Inflammatory macrophage (primary cell): ENCODE results near the gene PRR36.

Experiments
- DNase-seq, 2 donors: peaks; one replicate each; pipeline ENCODE4 v3.0.0-alpha.2; 2020 to 2022

Gene PRR36

GRCh38 chr19:7871437-7872305, 2.5 kb downstream of the PRR36 start:
- peak; percentile 67 to 71 for DNase-seq

- DNase-seq: peak; percentile 28 to 46
Observed at GRCh38 chr19:7870571-7871436, 3.4 kb downstream of the PRR36 start.

- DNase-seq: no peak
Observed at GRCh38 chr19:7869910-7870511, 4.2 kb downstream of the PRR36 start.

- peak; percentile 14 to 31 for DNase-seq
Observed at GRCh38 chr19:7869453-7869909, 4.7 kb downstream of the PRR36 start.

GRCh38 chr19:7868671-7869452, 5.3 kb downstream of the PRR36 start:
- DNase-seq: peak; percentile 47 to 65

DNA sequence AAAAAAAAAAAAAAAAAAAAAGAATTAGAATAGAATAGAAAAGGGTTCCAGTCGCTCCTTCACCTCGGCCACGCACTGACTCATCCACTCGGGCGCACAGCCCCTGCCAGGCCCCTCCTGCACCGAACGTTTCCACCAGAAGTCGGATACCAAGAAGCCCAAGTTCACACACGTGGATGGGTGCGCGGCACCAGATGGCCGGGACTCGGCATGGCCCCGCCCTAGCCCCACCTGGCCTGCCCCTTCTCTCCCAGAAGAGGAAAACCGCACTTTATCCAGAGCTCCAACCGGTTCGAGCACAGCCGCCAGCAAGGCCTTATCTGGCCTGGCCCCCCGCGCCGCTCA, 5.9 kb downstream of the PRR36 start:
- DNase-seq: no peak

- DNase-seq: no peak
Observed at GRCh38 chr19:7867092-7867844, 6.9 kb downstream of the PRR36 start.

- DNase-seq: no peak
Observed at GRCh38 chr19:7866399-7867091, 7.6 kb downstream of the PRR36 start.

DNA sequence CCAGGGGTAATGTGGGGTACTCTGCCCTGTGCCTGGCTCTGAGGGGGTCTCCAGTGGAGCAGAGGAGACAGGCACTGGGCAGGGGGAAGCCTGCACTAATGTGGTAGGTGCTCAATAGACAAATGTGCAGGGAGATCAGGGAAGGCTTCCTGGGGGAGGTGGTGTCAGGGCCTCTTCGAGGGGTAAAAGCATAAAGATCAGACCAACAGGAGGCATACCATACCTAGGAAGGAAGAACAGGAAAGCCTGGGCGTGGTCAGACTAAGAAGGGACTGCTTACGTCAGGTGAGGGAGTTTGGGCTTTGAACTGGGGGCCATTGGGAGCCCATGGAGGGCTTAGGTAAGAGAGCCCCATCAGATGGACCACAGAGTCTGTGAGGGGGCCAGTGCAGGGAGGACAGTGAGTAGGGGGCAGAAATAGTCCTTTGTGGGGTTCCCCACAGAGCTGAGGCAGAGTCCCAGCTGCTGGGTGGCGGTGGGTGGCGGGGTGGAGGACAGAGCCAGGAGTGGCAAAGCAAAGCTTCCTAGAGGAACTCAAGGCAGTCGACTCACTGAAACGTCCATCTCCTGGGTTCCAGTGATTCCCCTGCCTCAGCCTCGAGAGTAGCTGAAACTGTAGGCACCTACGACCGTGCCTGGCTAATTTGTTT, 8.8 kb downstream of the PRR36 start:
- no peak for DNase-seq

DNA sequence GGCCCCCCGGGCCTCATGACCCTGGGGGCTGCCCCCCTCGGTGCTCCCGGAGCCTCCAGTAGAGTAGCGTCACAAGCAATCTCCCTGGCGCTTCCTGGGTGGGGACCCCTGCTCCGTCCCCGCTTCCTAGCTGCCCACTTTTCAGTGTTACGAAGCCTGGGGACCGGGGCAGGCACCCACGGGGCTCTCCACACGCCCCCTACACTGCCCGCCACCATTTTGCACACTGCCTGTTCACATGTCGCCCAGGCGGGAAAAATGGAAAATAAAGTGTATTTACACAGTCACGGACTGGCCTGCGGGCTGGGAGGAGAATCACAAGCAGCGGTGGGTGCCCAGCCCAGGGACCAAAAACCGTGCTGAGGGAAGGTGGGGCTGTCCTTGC, 9.5 kb downstream of the PRR36 start:
- no peak for DNase-seq

DNA sequence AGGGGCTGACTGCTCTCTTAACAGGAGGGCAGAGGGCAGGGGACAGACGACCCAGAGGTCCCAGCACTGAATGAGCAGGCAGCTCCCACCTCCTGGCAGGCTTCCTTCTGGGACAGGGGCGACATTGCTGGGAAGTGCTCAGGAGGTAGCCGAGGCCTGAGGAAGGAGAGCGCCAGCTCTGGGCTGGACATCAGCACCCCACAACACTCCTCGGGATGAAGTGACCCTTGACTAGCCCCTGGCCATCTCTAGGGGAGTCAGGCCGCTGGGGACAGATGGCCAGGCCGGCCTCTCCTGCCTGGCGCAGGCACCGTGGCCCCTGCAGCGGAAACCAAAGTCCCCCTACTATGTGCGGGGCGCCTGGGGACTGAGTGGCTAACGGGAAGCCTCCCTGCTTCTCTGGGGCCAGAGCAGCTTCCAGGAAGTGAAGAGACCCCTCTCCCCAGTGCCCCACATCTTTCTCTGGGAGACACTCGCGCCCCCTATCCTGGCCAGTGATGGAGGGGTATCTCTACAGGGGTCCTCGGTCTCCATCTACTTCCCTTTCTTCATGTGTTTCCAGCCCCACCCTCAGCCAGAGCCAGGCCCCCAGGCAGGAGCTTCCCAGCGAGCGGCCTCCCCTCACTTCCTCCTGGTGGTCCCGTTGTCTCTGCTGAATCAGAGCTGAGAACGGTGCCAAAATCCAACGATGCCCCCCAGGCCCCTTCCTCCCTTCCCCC, 10.1 kb downstream of the PRR36 start:
- DNase-seq: no peak

DNA sequence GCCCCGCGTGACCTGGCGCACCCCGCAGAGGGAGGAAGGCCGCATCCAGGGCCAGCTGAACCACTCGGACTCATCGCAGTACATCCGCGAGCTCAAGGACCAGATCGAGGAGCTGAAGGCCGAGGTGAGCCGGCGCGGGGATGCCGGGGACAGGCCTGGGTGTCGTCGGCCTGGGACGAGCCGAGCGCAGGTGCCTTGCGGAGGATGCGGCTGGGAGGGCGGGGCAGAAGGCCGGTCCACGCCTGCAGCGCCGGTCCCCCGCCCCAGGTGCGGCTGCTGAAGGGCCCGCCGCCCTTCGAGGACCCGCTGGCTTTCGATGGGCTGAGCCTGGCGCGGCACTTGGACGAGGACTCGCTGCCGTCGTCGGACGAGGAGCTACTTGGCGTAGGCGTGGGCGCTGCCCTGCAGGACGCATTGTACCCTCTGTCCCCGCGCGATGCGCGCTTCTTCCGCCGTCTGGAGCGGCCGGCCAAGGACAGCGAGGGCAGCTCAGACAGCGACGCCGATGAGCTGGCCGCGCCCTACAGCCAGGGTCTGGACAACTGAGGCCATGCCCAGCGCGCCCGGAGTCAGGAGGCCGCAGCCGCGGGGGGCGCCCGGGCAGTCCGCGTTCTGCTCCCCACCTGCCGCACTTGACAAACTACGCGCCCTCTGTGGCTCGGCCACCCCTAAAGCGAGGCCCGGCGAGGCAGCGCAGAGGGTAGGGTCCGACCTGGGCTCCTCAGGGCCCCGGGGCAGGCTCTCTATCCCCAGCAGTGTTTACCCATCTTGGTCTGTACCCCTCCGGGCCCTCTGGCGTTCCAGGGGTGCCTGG, 10.8 kb downstream of the PRR36 start:
- DNase-seq: no peak

- peak; percentile 23 to 35 for DNase-seq
Observed at GRCh38 chr19:7862413-7862951, 11.7 kb downstream of the PRR36 start.

- no peak for DNase-seq
Observed at GRCh38 chr19:7861619-7862412, 12.4 kb downstream of the PRR36 start.

- no peak for DNase-seq
Observed at GRCh38 chr19:7860714-7861618, 13.2 kb downstream of the PRR36 start.
